HG02938 (cell line): Measurements from ENCODE around the gene ARMH1.
"Not testable (repeated sequence)": the region's sequence is repeated elsewhere in the genome, so short reads cannot be mapped to it uniquely, and the experiment has no call there.

Experiments
- ATAC-seq: cut with Tn5 transposase; IDR thresholded peaks from one replicate; pipeline ENCODE4 v1.9.1; 2021; ENCODE audit warnings: mild to moderate bottlenecking, moderate library complexity; ENCODE audit not compliant: unreplicated experiment

Gene ARMH1

GRCh38 chr1:44664730-44665370 lies 9.7 kb upstream of the ARMH1 start:
- no peak for ATAC-seq

GRCh38 chr1:44666719-44667118 lies 7.8 kb upstream of the ARMH1 start:
- not testable (repeated sequence) for ATAC-seq

- ATAC-seq, result no peak
These were observed 3.5 kb upstream of the ARMH1 start for GRCh38 chr1:44670751-44671640.

- no peak for ATAC-seq
These were observed 2.1 kb upstream of the ARMH1 start for GRCh38 chr1:44672254-44672955.

GRCh38 chr1:44672961-44673674 lies 1.4 kb upstream of the ARMH1 start:
- no peak for ATAC-seq

GRCh38 chr1:44673675-44674112 lies 820 bp upstream of the ARMH1 start:
- no peak for ATAC-seq

- ATAC-seq, result no peak
These were observed 672 bp downstream of the ARMH1 start for GRCh38 chr1:44675186-44675585.

- ATAC-seq, result no peak
These were observed 2.1 kb downstream of the ARMH1 start for GRCh38 chr1:44676484-44677200.

GRCh38 chr1:44677201-44677766 lies 2.8 kb downstream of the ARMH1 start:
- ATAC-seq, result no peak

- no peak for ATAC-seq
These were observed 3.6 kb downstream of the ARMH1 start for GRCh38 chr1:44678120-44678519.

GRCh38 chr1:44678626-44679025 lies 4.1 kb downstream of the ARMH1 start:
- no peak for ATAC-seq

- ATAC-seq, result no peak
These were observed 5.0 kb downstream of the ARMH1 start for GRCh38 chr1:44679468-44679867.

- ATAC-seq, result no peak
These were observed 7.7 kb downstream of the ARMH1 start for GRCh38 chr1:44681905-44682882.

- ATAC-seq, result no peak
These were observed 8.4 kb downstream of the ARMH1 start for GRCh38 chr1:44682883-44683265.

- peak; percentile 85 for ATAC-seq
These were observed 10.0 kb downstream of the ARMH1 start for GRCh38 chr1:44684525-44684924.

- ATAC-seq, result no peak
These were observed 10.7 kb downstream of the ARMH1 start for GRCh38 chr1:44685218-44685617.

GRCh38 chr1:44685881-44686280 lies 11.4 kb downstream of the ARMH1 start:
- no peak for ATAC-seq

- no peak for ATAC-seq
These were observed 14.4 kb downstream of the ARMH1 start for GRCh38 chr1:44688760-44689446.
